HG03066 (cell line): ENCODE data around the gene ENTHD1.
A peak's percentile ranks its signal among the peaks of the same experiment; 100 is the strongest.
"Not testable (repeated sequence)": the region's sequence is repeated elsewhere in the genome, so short reads cannot be mapped to it uniquely, and the experiment has no call there.

Experiments used
- ATAC-seq: cut with Tn5 transposase; IDR thresholded peaks from one replicate; pipeline ENCODE4 v1.9.1; 2021; ENCODE audit warnings: low read depth; ENCODE audit not compliant: unreplicated experiment

ENTHD1 gene

DNA sequence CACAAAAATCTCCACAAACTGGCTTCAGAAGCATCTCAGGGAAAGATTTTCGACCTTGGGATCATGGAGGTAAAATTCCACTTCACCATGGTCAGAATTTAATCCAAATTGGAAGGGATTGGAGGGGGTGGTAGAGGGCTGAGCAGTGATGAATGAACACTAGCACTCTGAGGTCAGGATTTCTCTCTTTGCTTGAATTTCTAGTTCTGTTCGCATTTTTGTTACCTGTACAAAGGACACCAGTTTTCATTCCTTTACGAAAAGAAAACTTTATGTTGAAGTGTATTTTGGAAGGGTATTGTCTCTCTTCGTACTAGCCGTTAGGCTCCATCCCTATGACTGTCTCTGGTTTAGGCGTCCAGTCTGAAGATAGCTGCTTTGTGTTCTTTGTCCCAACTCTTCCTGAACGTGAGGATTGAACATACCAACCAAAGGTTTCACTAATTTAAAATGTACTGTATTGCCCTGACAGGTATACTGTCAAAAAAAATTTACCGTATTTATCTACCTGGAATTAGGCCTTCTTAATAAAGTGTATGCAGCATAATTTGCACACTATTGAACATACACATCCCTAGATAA lies 8.1 kb upstream of the ENTHD1 start:
- no peak for ATAC-seq

DNA sequence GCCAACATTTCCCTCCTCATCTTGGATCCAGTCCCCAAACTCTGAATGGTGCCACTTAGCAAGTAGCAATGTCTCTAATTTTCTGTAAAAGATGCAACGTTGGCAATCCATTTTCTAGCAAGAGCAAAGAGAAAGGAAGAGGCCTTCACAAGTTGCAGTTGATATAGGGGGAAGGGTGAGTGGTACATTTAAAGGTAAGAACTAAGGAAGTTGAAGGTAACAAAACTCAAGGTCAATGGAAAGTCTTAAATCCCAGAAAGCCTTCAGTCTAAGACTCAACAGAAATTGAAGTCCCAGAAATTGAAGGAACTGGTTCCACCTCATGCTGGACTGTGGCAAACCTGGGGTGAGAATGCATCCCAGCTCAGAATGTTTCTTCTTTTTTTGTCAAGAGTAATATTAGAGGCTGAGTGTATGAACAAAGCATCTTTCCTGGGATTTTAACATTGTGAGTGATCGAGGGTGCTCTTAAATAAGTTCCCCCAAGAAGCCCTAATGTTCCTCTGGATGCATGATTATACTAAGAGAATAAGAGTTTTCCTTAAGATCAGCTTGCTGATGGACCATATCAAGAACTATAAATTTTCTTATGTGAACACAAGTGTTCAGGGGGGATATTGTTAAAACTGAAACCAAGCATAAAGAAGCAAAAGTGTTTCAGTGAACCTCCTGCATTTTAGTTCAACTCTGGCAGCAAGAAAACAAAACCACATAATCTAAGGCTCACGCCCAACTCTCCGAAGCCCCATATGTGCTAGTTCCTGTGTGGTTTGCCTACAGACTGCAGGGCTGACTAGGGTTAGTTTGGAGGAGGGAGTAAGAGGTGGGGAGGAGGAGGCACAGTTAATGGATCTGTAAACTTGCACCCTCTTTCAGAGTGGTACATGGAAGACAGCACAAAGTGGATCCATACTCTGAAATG lies 7.0 kb upstream of the ENTHD1 start, which contains the start of gene GRAP2:
Gene GRAP2 (plus strand): TSS at position 779 of the 922 bp plus-strand sequence. CDS start 46,023 bp downstream, outside the sequence.
- ATAC-seq: peak; percentile 69

GRCh38 chr22:39898997-39899396 lies 5.4 kb upstream of the ENTHD1 start:
- peak; percentile 71 for ATAC-seq

DNA sequence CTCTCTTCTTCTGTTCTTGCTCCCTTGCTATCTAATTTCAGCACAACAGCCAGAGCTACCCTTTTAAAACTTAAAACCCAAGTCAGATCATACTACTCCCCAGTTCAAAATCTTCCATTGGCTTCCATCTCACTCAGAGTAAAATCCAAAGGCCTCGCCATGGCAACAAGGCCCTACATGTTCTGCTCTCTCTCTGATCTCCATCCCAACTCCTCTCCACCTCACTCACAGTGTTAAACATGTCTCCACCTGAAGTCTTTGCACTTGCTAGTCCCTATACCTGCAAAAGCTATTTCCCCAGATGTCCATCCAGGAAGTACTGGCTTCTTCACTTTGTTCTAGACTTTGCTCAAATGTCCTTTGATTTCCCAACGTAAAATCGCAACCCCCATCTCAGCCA lies 4.3 kb upstream of the ENTHD1 start:
- ATAC-seq: no peak

DNA sequence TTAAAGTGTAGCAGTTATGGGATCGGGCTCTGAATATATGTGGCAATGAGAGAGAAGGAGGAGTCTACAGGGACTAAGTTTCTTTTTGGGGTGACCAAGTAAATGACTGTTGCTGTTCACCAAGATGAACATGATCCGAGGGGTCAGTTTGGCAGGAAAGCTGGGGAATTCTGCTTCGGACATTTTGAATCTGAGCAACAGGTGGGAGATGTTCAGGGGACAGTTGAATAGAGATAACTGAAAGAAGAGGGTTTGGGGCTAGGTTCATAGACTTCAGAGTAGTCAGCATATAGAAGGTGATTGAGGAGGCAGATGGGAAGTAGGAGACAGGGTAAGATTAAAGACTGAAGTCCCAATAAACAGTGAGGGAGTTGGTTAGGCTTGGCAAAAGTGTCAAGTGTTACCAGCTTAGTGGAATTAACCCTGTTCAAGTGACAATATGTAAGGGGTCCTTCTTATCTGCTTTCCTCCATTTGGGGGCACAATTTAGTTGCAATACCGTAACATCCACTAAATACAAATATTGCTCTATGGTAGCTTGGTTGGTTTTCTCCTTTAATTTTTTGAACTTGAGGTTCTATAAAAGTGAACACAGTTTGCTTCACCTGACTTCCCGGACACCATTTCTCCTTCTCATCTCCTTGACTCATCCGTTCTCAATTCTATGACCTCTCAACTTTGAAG lies 2.9 kb upstream of the ENTHD1 start:
- no peak for ATAC-seq

DNA sequence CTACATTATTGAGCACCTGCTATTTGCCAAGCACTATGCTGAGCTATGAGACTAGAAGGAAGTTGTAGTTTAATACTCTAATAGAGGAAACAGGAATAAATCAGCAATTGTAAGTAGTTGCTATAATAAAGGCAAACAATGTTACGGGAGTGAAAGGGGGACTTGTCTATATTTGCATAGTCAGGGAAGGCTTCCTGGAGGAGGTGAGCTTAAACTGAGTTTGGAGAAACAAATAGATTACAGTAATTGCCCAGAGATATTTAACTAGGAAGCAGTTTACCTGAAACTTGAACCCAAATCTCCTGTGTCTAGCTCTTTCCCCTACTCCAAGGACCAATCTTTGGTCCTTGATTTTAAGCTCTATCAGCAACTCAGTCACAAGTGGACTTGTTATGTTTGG lies 2.1 kb upstream of the ENTHD1 start:
- no peak for ATAC-seq

- no peak for ATAC-seq
These were observed 1.1 kb upstream of the ENTHD1 start for GRCh38 chr22:39894554-39895092.

GRCh38 chr22:39889924-39890323 lies 3.6 kb downstream of the ENTHD1 start:
- ATAC-seq: not testable (repeated sequence)

DNA sequence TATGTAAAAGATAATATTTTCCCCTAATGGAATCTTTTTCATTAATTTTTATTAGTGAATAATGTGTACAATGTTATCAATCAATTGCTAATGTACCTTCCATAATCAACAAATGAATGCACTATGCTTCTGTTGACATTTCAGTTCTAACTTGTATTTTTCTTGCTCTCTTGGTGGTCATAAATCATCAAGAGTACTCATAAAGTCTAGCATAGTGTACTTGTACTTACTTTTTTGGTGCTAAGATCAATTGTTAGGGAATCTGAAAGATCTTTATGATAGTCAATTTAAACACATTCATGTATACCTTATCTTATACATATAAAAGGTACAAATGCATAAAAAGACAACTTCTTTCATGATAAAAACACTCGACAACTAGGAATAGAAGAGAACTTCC lies 10.5 kb downstream of the ENTHD1 start:
- ATAC-seq: no peak

GRCh38 chr22:39880722-39881121 lies 12.8 kb downstream of the ENTHD1 start:
- ATAC-seq: no peak

GRCh38 chr22:39877079-39877845 lies 16.3 kb downstream of the ENTHD1 start:
- ATAC-seq: no peak

- ATAC-seq: not testable (repeated sequence)
These were observed 18.2 kb downstream of the ENTHD1 start for GRCh38 chr22:39875176-39875885.

- ATAC-seq: no peak
These were observed 19.6 kb downstream of the ENTHD1 start for GRCh38 chr22:39873965-39874364.

DNA sequence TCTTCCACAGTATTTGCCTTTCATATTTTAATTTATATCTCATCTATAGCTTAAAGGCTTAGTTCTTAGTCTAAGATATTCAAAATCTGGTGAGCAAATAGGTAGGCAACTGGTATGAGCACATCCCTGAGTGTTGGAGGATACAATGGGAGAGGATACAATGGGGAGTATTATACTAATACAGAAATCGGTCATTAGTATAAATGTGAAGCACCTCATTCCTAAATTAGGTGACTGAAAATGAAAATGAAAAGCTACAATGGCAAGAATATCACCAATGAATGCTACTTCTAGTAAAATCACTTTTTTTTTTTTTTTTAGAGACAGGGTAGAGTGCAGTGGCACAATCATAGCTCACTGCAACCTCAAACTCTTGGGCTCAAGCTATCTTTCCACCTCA lies 21.0 kb downstream of the ENTHD1 start:
- no peak for ATAC-seq

GRCh38 chr22:39871008-39871798 lies 22.4 kb downstream of the ENTHD1 start:
- no peak for ATAC-seq

GRCh38 chr22:39869797-39870196 lies 23.8 kb downstream of the ENTHD1 start:
- ATAC-seq: not testable (repeated sequence)

DNA sequence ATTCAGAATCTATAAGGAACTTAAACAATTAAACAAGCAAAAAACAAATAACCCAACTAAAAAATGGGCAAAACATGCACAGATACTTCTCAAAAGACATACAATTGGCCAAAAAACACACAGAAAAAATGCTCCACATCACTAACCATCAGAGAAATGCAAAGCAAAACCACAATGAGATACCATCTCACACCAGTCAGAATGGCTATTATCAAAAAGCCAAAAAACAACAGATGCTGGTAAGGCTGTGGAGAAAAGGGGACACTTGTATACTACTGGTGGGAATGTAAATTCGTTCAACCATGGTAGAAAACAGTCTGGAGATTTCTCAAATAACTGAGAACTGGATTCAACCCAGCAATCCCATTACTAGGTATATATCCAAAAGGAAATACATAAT lies 24.8 kb downstream of the ENTHD1 start:
- ATAC-seq: no peak

- no peak for ATAC-seq
These were observed 33.5 kb downstream of the ENTHD1 start for GRCh38 chr22:39859903-39860588.
